H1 (cell line): ENCODE data around the gene KCTD15. TPM values are rescaled to one million over a fixed set of nuclear protein-coding genes. Genes with fewer than 3 reads are reported as not detected.

Experiments
- CTCF ChIA-PET: fragments of 300-600 bp; sonication (Branson Sonifier 250); formaldehyde crosslinking; loops from one replicate; lab custom pipeline; 2021; ENCODE audit not compliant: partially characterized antibody; lab: Charles Lee
- POLR2A ChIA-PET: fragments of 300-600 bp; sonication (Branson Sonifier 250); formaldehyde crosslinking; loops from one replicate; lab custom pipeline; 2021; ENCODE audit warnings: inconsistent platforms; ENCODE audit not compliant: partially characterized antibody; lab: Charles Lee
- DNase-seq, 2 experiments: peaks; one replicate each; pipeline versions ENCODE4 v3.0.0 to v3.0.0-alpha.2; 2010 to 2022; ENCODE audit warnings: low spot score in 2 of 2, low read depth in 1 of 2, mixed read lengths in 1 of 2
- FAIRE-seq: peaks from 2 replicates; lab custom pipeline; 2011; peaks lifted over from hg19 to GRCh38; lab: Jason Lieb, UNC
- H2AFZ ChIP-seq: 2 replicates; pipeline ENCODE4 v1.8.1; 2012; ENCODE audit warnings: low read length, inconsistent platforms
- H2AK5ac ChIP-seq: 2 replicates; pipeline ENCODE4 v1.6.1; 2013; ENCODE audit warnings: low read depth, low read length
- H2BK120ac ChIP-seq: replicated peaks from 2 replicates; pipeline ENCODE3; 2013; ENCODE audit warnings: low read depth, low read length, inconsistent platforms
- H2BK12ac ChIP-seq: 2 replicates; pipeline ENCODE4 v1.6.1; 2013; ENCODE audit warnings: low read depth, low read length
- H2BK15ac ChIP-seq: 2 replicates; pipeline ENCODE4 v1.6.1; 2013; ENCODE audit warnings: low read length
- H2BK20ac ChIP-seq: 2 replicates; pipeline ENCODE4 v1.6.1; 2013; ENCODE audit warnings: low read length
- H2BK5ac ChIP-seq: 2 replicates; pipeline ENCODE4 v1.6.1; 2013; ENCODE audit warnings: low read depth, low read length
- H3K14ac ChIP-seq: 2 replicates; pipeline ENCODE4 v1.6.1; 2013; ENCODE audit warnings: inconsistent platforms; ENCODE audit not compliant: insufficient read length
- H3K18ac ChIP-seq: 2 replicates; pipeline ENCODE4 v1.6.1; 2013; ENCODE audit warnings: low read length; ENCODE audit errors: extremely low read depth
- H3K23ac ChIP-seq: 2 replicates; pipeline ENCODE4 v1.6.1; 2013; ENCODE audit warnings: inconsistent platforms; ENCODE audit not compliant: insufficient read length
- H3K23me2 ChIP-seq: 2 replicates; pipeline ENCODE4 v1.6.1; 2013; ENCODE audit warnings: low read depth, low read length
- H3K27ac ChIP-seq: 2 replicates; pipeline ENCODE4 v1.6.1; 2011; ENCODE audit warnings: low read depth, low read length, inconsistent platforms
- H3K27me3 ChIP-seq, 4 experiments: replicated peaks in 1 of 4; 1 replicate in 1 of 4; 2 replicates in 3 of 4; pipeline versions ENCODE4 v1.6.1 to v1.8.1; 2011 to 2013; ENCODE audit warnings: low read length in 3 of 4, mild to moderate bottlenecking in 3 of 4, inconsistent platforms in 2 of 4, mixed read lengths in 2 of 4, moderate library complexity in 1 of 4; ENCODE audit not compliant: control insufficient read depth in 3 of 4, insufficient read depth in 3 of 4; ENCODE audit errors: extremely low read depth in 1 of 4
- H3K36me3 ChIP-seq, 4 experiments: 2 replicates each; pipeline versions ENCODE4 v1.6.1 to v1.8.1; 2011 to 2013; ENCODE audit warnings: mild to moderate bottlenecking in 4 of 4, low read length in 3 of 4, moderate library complexity in 2 of 4, control low read depth in 1 of 4, inconsistent platforms in 1 of 4; ENCODE audit not compliant: insufficient read depth in 4 of 4, control insufficient read depth in 2 of 4
- H3K4ac ChIP-seq: replicated peaks from 2 replicates; pipeline ENCODE3; 2013; ENCODE audit warnings: low read length, low read depth, mixed read lengths, inconsistent platforms; ENCODE audit not compliant: insufficient read length
- H3K4me1 ChIP-seq, 4 experiments: replicated peaks in 1 of 4; 1 replicate in 1 of 4; 2 replicates in 3 of 4; pipeline versions ENCODE4 v1.6.1 to v1.8.1; 2011 to 2013; ENCODE audit warnings: low read length in 3 of 4, inconsistent platforms in 2 of 4, mixed read lengths in 1 of 4; ENCODE audit not compliant: insufficient read depth in 4 of 4, control insufficient read depth in 3 of 4
- H3K4me2 ChIP-seq, 2 experiments: 2 replicates each; pipeline versions ENCODE4 v1.6.1 to v1.8.1; 2011 to 2013; ENCODE audit warnings: low read depth in 2 of 2, low read length in 2 of 2, control low read depth in 1 of 2, inconsistent platforms in 1 of 2, mild to moderate bottlenecking in 1 of 2; ENCODE audit not compliant: insufficient read depth in 1 of 2
- H3K4me3 ChIP-seq, 4 experiments: fragments of 200-600, 300-600 bp in 1 of 4; sonication (generic), shearing (Covaris generic), sonication (Bioruptor Twin) in 1 of 4; 2 replicates each; pipeline versions ENCODE4 v1.5.1 to v1.8.1; 2011 to 2016; ENCODE audit warnings: low read length in 4 of 4, low read depth in 3 of 4, control low read depth in 2 of 4, inconsistent platforms in 2 of 4, mild to moderate bottlenecking in 2 of 4, mixed read lengths in 1 of 4, moderate library complexity in 1 of 4; ENCODE audit not compliant: insufficient read depth in 2 of 4; ENCODE audit errors: extremely low read depth in 1 of 4
- H3K56ac ChIP-seq: replicated peaks from 2 replicates; pipeline ENCODE3; 2013; ENCODE audit warnings: low read depth, mild to moderate bottlenecking, mixed read lengths, low read length, inconsistent platforms; ENCODE audit not compliant: insufficient read length
- H3K79me1 ChIP-seq: 2 replicates; pipeline ENCODE4 v1.6.1; 2013; ENCODE audit warnings: low read depth, low read length, control low read depth
- H3K79me2 ChIP-seq, 2 experiments: 2 replicates each; pipeline versions ENCODE4 v1.6.1 to v1.8.1; 2012 to 2013; ENCODE audit warnings: low read length in 2 of 2, mild to moderate bottlenecking in 2 of 2, inconsistent platforms in 1 of 2; ENCODE audit not compliant: insufficient read depth in 2 of 2, control insufficient read depth in 1 of 2
- H3K9ac ChIP-seq, 4 experiments: replicated peaks in 1 of 4; 1 replicate in 1 of 4; 2 replicates in 3 of 4; pipeline versions ENCODE4 v1.6.1 to v1.8.1; 2011 to 2013; ENCODE audit warnings: low read depth in 3 of 4, low read length in 3 of 4, control low read depth in 2 of 4, mild to moderate bottlenecking in 2 of 4, moderate library complexity in 2 of 4, inconsistent platforms in 1 of 4; ENCODE audit errors: extremely low read depth in 1 of 4
- H3K9me3 ChIP-seq, 2 experiments: 2 replicates each; pipeline versions ENCODE4 v1.6.1 to v1.8.1; 2012 to 2013; ENCODE audit warnings: mild to moderate bottlenecking in 2 of 2, moderate library complexity in 2 of 2, control low read depth in 1 of 2, inconsistent platforms in 1 of 2, low read depth in 1 of 2, low read length in 1 of 2, mixed read lengths in 1 of 2; ENCODE audit not compliant: insufficient read depth in 2 of 2
- H4K20me1 ChIP-seq, 2 experiments: replicated peaks in 1 of 2; 2 replicates each; pipeline versions ENCODE3 to v1.8.1; 2011 to 2013; ENCODE audit warnings: inconsistent platforms in 2 of 2, low read length in 2 of 2, mild to moderate bottlenecking in 1 of 2; ENCODE audit not compliant: insufficient read depth in 2 of 2, control insufficient read depth in 1 of 2
- H4K5ac ChIP-seq: 2 replicates; pipeline ENCODE4 v1.6.1; 2013; ENCODE audit warnings: low read length, low read depth, mixed read lengths, inconsistent platforms; ENCODE audit not compliant: insufficient read length
- H4K8ac ChIP-seq: 2 replicates; pipeline ENCODE4 v1.8.0; 2013; ENCODE audit warnings: mild to moderate bottlenecking, moderate library complexity, low read length, inconsistent platforms; ENCODE audit not compliant: insufficient read depth; ENCODE audit errors: extremely low read depth
- H4K91ac ChIP-seq: replicated peaks from 2 replicates; pipeline ENCODE3; 2013; ENCODE audit warnings: low read length, mixed read lengths, inconsistent platforms; ENCODE audit not compliant: insufficient read length
- ASH2L ChIP-seq: fragments of 200-600, 300-600 bp; sonication (generic); IDR thresholded peaks from one replicate; pipeline ENCODE4 v1.7.1; 2017; ENCODE audit warnings: low read length
- CBX8 ChIP-seq: fragments of 300-800, 300-1000 bp; sonication (generic); IDR thresholded peaks from 2 replicates; pipeline ENCODE4 v1.7.1; 2016; ENCODE audit warnings: low read depth, low read length, borderline replicate concordance
- CHD1 ChIP-seq: IDR thresholded peaks from 2 replicates; pipeline ENCODE4 v1.6.1; 2012; ENCODE audit warnings: low read depth, low read length, improper control_type of control experiment
- NANOG ChIP-seq: IDR thresholded peaks from 2 replicates; pipeline ENCODE4 v1.6.1; 2011; ENCODE audit warnings: low read length, low read depth, mild to moderate bottlenecking, inconsistent platforms; ENCODE audit not compliant: insufficient read depth, poor library complexity, severe bottlenecking
- POLR2A ChIP-seq, 2 experiments: IDR thresholded peaks; 1 replicate in 1 of 2; 2 replicates in 1 of 2; pipeline ENCODE4 v1.6.1; 2011; ENCODE audit warnings: low read depth in 2 of 2, low read length in 2 of 2, mild to moderate bottlenecking in 2 of 2; ENCODE audit errors: control extremely low read depth in 1 of 2
- POU5F1 ChIP-seq: IDR thresholded peaks from 2 replicates; pipeline ENCODE4 v1.6.1; 2011; ENCODE audit warnings: low read depth, mild to moderate bottlenecking, low read length, moderate library complexity
- RBBP5 ChIP-seq: IDR thresholded peaks from 2 replicates; pipeline ENCODE4 v1.7.1; 2012; ENCODE audit warnings: low read depth, mild to moderate bottlenecking, inconsistent platforms, low read length, moderate library complexity, borderline replicate concordance
- SAP30 ChIP-seq: fragments of 300-600 bp; sonication (generic); IDR thresholded peaks from 2 replicates; pipeline ENCODE4 v1.7.1; 2012; ENCODE audit warnings: low read length, moderate library complexity, mild to moderate bottlenecking, inconsistent platforms; ENCODE audit not compliant: insufficient read depth, insufficient replicate concordance
- SIX5 ChIP-seq: IDR thresholded peaks from 2 replicates; pipeline ENCODE4 v1.6.1; 2011; ENCODE audit warnings: mild to moderate bottlenecking, low read depth, low read length
- TCF12 ChIP-seq: IDR thresholded peaks from 2 replicates; pipeline ENCODE4 v1.6.1; 2011; ENCODE audit warnings: low read depth, mild to moderate bottlenecking, low read length
- WGBS, 2 experiments: shearing (Covaris generic) in 1 of 2; methylation state at CpG; one replicate each; pipeline versions ENCODE4 v1.1.6 to v1.1.7; 2013 to 2015; ENCODE audit warnings: low lambda C conversion rate in 2 of 2, mixed read lengths in 2 of 2, inconsistent platforms in 1 of 2, low coverage in 1 of 2, missing lambda C conversion rate in 1 of 2; ENCODE audit not compliant: insufficient replicate concordance in 2 of 2, insufficient coverage in 1 of 2, insufficient read length in 1 of 2; ENCODE audit errors: extremely low coverage in 1 of 2, missing lambda C conversion rate in 1 of 2; 5-methylcytosine and 5-hydroxymethylcytosine counted together
- polyA plus RNA-seq, 7 experiments: library from polyadenylated mRNA; depleted of rRNA in 3 of 7; stranded (reverse) in 5 of 7; unstranded in 2 of 7; fragments of >200 nt in 5 of 7; fragments of 200-250 nt in 2 of 7; gene quantifications; 1 replicate in 5 of 7; 2 replicates in 1 of 7; 4 replicates in 1 of 7; pipeline versions ENCODE4 v1.2.1 to v1.2.3, GENCODE V29; 2011 to 2013; ENCODE audit warnings: missing spikeins in 2 of 7, mixed read lengths in 2 of 7
- total RNA-seq: library from RNA; stranded (reverse); fragmentation: NEBNext Ultra II Directional; extraction: Animal tissue kit (Norgen Biotek cat#: 25700); gene quantifications from 2 replicates; pipeline ENCODE4 v1.2.1, GENCODE V29; 2021
- TF ChIP-seq, protein P1 (sequence below): IDR thresholded peaks from 2 replicates; pipeline ENCODE4 v1.6.1; 2012; ENCODE audit warnings: inconsistent platforms
- TF ChIP-seq, protein P2 (sequence below), 3 experiments: IDR thresholded peaks; 1 replicate in 2 of 3; 2 replicates in 1 of 3; pipeline versions ENCODE4 v1.5.1 to v1.6.1; 2011; ENCODE audit warnings: low read length in 3 of 3, mild to moderate bottlenecking in 3 of 3, inconsistent platforms in 2 of 3, low read depth in 1 of 3, moderate library complexity in 1 of 3; ENCODE audit not compliant: insufficient read depth in 1 of 3; ENCODE audit errors: control extremely low read depth in 1 of 3

KCTD15 gene
- total and polyA plus RNA-seq, 2 of the 8 experiments (the other 6 are each of a cell fraction or from before 2014, with no cell fraction given): 25.1 to 27.0 TPM

DNA sequence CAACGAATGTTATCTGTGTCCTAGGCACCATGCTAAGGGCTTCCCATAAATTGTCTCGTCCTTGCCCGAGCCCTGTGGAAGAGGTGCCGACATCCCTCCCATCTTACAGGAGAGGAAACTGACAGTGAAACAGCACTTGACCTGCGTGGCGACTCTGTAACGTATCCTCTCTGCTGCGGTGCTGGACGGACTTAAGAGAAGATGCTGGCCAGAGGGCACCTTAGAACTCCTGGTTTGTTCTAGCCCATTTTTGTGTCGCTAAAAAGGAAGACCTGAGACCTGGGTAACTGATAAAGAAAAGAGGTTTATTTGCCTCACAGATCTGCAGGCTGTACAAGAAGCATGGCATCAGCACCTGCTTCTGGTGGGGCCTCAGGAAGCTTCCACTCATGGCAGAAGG is 68.6 kb downstream of the KCTD15 start:
- Histone ChIP-seq H2BK12ac (no peak overlapping the region), H3K4me2 (no peak overlapping the region), H3K79me2 (no peaks in the 10 kb centered on the region), H2BK5ac (no peak overlapping the region), H2AK5ac (no peak overlapping the region), H3K4me3 (no peak overlapping the region), H3K9ac (no peak overlapping the region), H3K4ac (no peak overlapping the region), H3K18ac (no peak overlapping the region), H2BK120ac (no peak overlapping the region), H3K23me2 (no peaks in the 10 kb centered on the region), H3K56ac (no peak overlapping the region), H3K9me3 (no peaks in the 10 kb centered on the region), H4K5ac (no peak overlapping the region), H3K4me1 (peaks cover 0 to 7% (median 2%) of the 10 kb centered on the region in 4 experiments; a peak in 3 of 7 replicates), H2BK20ac (no peak overlapping the region), H3K23ac (no peak overlapping the region), H4K8ac (no peak overlapping the region), H2BK15ac (no peak overlapping the region), H4K20me1 (no peaks in the 10 kb centered on the region), H4K91ac (no peak overlapping the region), H3K27me3 (no peaks in the 10 kb centered on the region), H2AFZ (no peak overlapping the region), H3K79me1 (no peaks in the 10 kb centered on the region), H3K36me3 (no peaks in the 10 kb centered on the region), H3K27ac (no peak overlapping the region), H3K14ac (no peak overlapping the region)
- 82% methylated on average over 10 of the region's 10 CpGs; no CpG with 5 or more reads in 1 of the 2 experiments for WGBS, 2 experiments
- ChIA-PET POLR2A (interaction anchor here (0.7 kb wide), 1 partner anchor 70 kb away, joined by 3 read pairs; no protein-coding TSS in a partner anchor), CTCF (interaction anchor here (0.6 kb wide), 1 partner anchor 489 kb away, joined by 3 read pairs; no protein-coding TSS in a partner anchor)
- DNase-seq: no peak
- no peak for FAIRE-seq
- no peak for TF ChIP-seq NANOG
- TF ChIP-seq, protein P1, sequence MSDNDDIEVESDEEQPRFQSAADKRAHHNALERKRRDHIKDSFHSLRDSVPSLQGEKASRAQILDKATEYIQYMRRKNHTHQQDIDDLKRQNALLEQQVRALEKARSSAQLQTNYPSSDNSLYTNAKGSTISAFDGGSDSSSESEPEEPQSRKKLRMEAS: no peak
- no peak for TF ChIP-seq POLR2A (IDR thresholded peaks at IDR 0.05; ENCODE audit: control extremely low read depth in 1 of 2, low read depth in 2 of 2, low read length in 2 of 2)
- no peak for TF ChIP-seq CHD1
- no peak for TF ChIP-seq SIX5
- TF ChIP-seq TCF12: no peak
- no peak for TF ChIP-seq SAP30
- no peak for TF ChIP-seq CBX8
- no peak for TF ChIP-seq RBBP5
- TF ChIP-seq ASH2L: no peak
- no peak for TF ChIP-seq POU5F1
- TF ChIP-seq, protein P2, sequence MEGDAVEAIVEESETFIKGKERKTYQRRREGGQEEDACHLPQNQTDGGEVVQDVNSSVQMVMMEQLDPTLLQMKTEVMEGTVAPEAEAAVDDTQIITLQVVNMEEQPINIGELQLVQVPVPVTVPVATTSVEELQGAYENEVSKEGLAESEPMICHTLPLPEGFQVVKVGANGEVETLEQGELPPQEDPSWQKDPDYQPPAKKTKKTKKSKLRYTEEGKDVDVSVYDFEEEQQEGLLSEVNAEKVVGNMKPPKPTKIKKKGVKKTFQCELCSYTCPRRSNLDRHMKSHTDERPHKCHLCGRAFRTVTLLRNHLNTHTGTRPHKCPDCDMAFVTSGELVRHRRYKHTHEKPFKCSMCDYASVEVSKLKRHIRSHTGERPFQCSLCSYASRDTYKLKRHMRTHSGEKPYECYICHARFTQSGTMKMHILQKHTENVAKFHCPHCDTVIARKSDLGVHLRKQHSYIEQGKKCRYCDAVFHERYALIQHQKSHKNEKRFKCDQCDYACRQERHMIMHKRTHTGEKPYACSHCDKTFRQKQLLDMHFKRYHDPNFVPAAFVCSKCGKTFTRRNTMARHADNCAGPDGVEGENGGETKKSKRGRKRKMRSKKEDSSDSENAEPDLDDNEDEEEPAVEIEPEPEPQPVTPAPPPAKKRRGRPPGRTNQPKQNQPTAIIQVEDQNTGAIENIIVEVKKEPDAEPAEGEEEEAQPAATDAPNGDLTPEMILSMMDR (IDR thresholded peaks at IDR 0.05; ENCODE audit: control extremely low read depth in 1 of 3, insufficient read depth in 1 of 3, low read depth in 1 of 3, low read length in 3 of 3): no peak
